Stimulated activated CD8-positive, alpha-beta memory T cell treated with anti-CD3 and anti-CD28 coated beads, Interleukin-12 subunit alpha, Interleukin-12 subunit beta, amount 100 ng/mL, for 24 hours (primary cell): ENCODE measurements around the gene PJA1.

Experiments
- DNase-seq: peaks from one replicate; pipeline ENCODE4 v3.0.0-alpha.2; 2020; ENCODE audit errors: extremely low read depth

The PJA1 gene

GRCh38 chrX:69142788-69143469 lies 22.3 kb downstream of the PJA1 start:
- no peak for DNase-seq

- no peak for DNase-seq
Observed at GRCh38 chrX:69140837-69141236, 24.4 kb downstream of the PJA1 start.

- DNase-seq = no peak
Observed at GRCh38 chrX:69139516-69139915, 25.7 kb downstream of the PJA1 start.

- no peak for DNase-seq
Observed at GRCh38 chrX:69138512-69138911, 26.7 kb downstream of the PJA1 start.

GRCh38 chrX:69138118-69138390 lies 27.2 kb downstream of the PJA1 start:
- DNase-seq = no peak

- DNase-seq = no peak
Observed at GRCh38 chrX:69137371-69138117, 27.7 kb downstream of the PJA1 start.

- no peak for DNase-seq
Observed at GRCh38 chrX:69136546-69137331, 28.5 kb downstream of the PJA1 start.

GRCh38 chrX:69133921-69134542 lies 31.2 kb downstream of the PJA1 start:
- DNase-seq = no peak

GRCh38 chrX:69131886-69132285 lies 33.4 kb downstream of the PJA1 start:
- DNase-seq = no peak

GRCh38 chrX:69130439-69130838 lies 34.8 kb downstream of the PJA1 start:
- no peak for DNase-seq

GRCh38 chrX:69128588-69128987 lies 36.7 kb downstream of the PJA1 start:
- DNase-seq = no peak

GRCh38 chrX:69127466-69127865 lies 37.8 kb downstream of the PJA1 start:
- no peak for DNase-seq

- no peak for DNase-seq
Observed at GRCh38 chrX:69126642-69127041, 38.6 kb downstream of the PJA1 start.

GRCh38 chrX:69125094-69125493 lies 40.2 kb downstream of the PJA1 start:
- no peak for DNase-seq

GRCh38 chrX:69124108-69124507 lies 41.1 kb downstream of the PJA1 start:
- no peak for DNase-seq

GRCh38 chrX:69123481-69123880 lies 41.8 kb downstream of the PJA1 start:
- DNase-seq = no peak

- no peak for DNase-seq
Observed at GRCh38 chrX:69121321-69122000, 43.8 kb downstream of the PJA1 start.

- no peak for DNase-seq
Observed at GRCh38 chrX:69120476-69120875, 44.8 kb downstream of the PJA1 start.

- no peak for DNase-seq
Observed at GRCh38 chrX:69119122-69119521, 46.1 kb downstream of the PJA1 start.

- DNase-seq = no peak
Observed at GRCh38 chrX:69117876-69118526, 47.3 kb downstream of the PJA1 start.

- no peak for DNase-seq
Observed at GRCh38 chrX:69116077-69116476, 49.2 kb downstream of the PJA1 start.
